CD4-positive, alpha-beta memory T cell (primary cell): ENCODE measurements around the gene MOB3B. TPM values are rescaled to one million over a fixed set of nuclear protein-coding genes. Genes with fewer than 3 reads are reported as not detected.

Source experiments
- CTCF ChIA-PET: fragments of 350-600 bp; sonication (Branson Sonifier 250); formaldehyde crosslinking; loops from one replicate; lab custom pipeline; 2021; ENCODE audit warnings: inconsistent platforms; ENCODE audit not compliant: partially characterized antibody; lab: Charles Lee
- POLR2A ChIA-PET: fragments of 350-600 bp; sonication (Branson Sonifier 250); formaldehyde crosslinking; loops from one replicate; lab custom pipeline; 2021; ENCODE audit not compliant: partially characterized antibody; lab: Charles Lee
- DNase-seq, 5 donors: peaks; one replicate each; pipeline versions ENCODE4 v3.0.0 to v3.0.0-alpha.2; 2020 to 2022; ENCODE audit warnings: mixed read lengths in 1 of 5
- H3K27ac ChIP-seq: one replicate; pipeline ENCODE4 v1.7.0; 2013; ENCODE audit warnings: low read depth, low read length
- H3K27me3 ChIP-seq: 2 replicates; pipeline ENCODE4 v1.7.0; 2013; ENCODE audit warnings: mild to moderate bottlenecking, low read length, moderate library complexity; ENCODE audit not compliant: insufficient read depth
- H3K36me3 ChIP-seq: 2 replicates; pipeline ENCODE4 v1.7.0; 2013; ENCODE audit warnings: mild to moderate bottlenecking, low read length, moderate library complexity; ENCODE audit not compliant: insufficient read depth
- H3K4me1 ChIP-seq: 2 replicates; pipeline ENCODE4 v1.7.0; 2013; ENCODE audit warnings: mild to moderate bottlenecking, low read length, moderate library complexity; ENCODE audit not compliant: insufficient read depth
- H3K4me3 ChIP-seq, 2 donors: one replicate each; pipeline ENCODE4 v1.7.0; 2013; ENCODE audit warnings: low read length in 2 of 2, mild to moderate bottlenecking in 1 of 2
- H3K9me3 ChIP-seq, 2 donors: one replicate each; pipeline ENCODE4 v1.7.0; 2013; ENCODE audit warnings: low read length in 2 of 2, control low read depth in 1 of 2; ENCODE audit not compliant: control insufficient read depth in 1 of 2
- H3K27ac Mint-ChIP-seq, 7 donors: one replicate each; pipeline ENCODE4 v1.8.0; 2020 to 2021; ENCODE audit warnings: mixed read lengths in 7 of 7, mild to moderate bottlenecking in 6 of 7, inconsistent platforms in 3 of 7, moderate library complexity in 3 of 7
- H3K27me3 Mint-ChIP-seq, 2 donors: one replicate each; pipeline ENCODE4 v1.8.0; 2020 to 2021; ENCODE audit warnings: mixed read lengths in 2 of 2
- H3K36me3 Mint-ChIP-seq, 2 donors: one replicate each; pipeline ENCODE4 v1.8.0; 2020 to 2021; ENCODE audit warnings: mixed read lengths in 2 of 2, inconsistent platforms in 1 of 2, mild to moderate bottlenecking in 1 of 2
- H3K4me1 Mint-ChIP-seq, 4 donors: one replicate each; pipeline ENCODE4 v1.8.0; 2020 to 2021; ENCODE audit warnings: mixed read lengths in 4 of 4, mild to moderate bottlenecking in 1 of 4
- H3K4me3 Mint-ChIP-seq, 8 donors: one replicate each; pipeline ENCODE4 v1.8.0; 2020 to 2021; ENCODE audit warnings: mixed read lengths in 8 of 8, mild to moderate bottlenecking in 7 of 8, moderate library complexity in 6 of 8, inconsistent platforms in 3 of 8
- H3K9me3 Mint-ChIP-seq, 8 donors: one replicate each; pipeline ENCODE4 v1.8.0; 2020 to 2021; ENCODE audit warnings: mixed read lengths in 8 of 8, mild to moderate bottlenecking in 5 of 8, inconsistent platforms in 3 of 8, moderate library complexity in 1 of 8
- intact Hi-C: fragments of 100-400 bp; cut with micrococcal nuclease; formaldehyde crosslinking; loops from one replicate; pipeline ENCODE4 v1.15.1; 2023
- polyA plus RNA-seq, 2 donors: library from polyadenylated mRNA; unstranded; fragments of 300-500 nt; fragmentation: Illumina TruSeq; gene quantifications; one replicate each; pipeline ENCODE4 v1.2.3, GENCODE V29; 2021
- total RNA-seq, 2 experiments: library from RNA; stranded (reverse); gene quantifications; one replicate each; pipeline ENCODE4 v1.2.3, GENCODE V29; 2021

The MOB3B gene
- total and polyA plus RNA-seq, 4 experiments from 2014 or later: 0.05 to 0.64 (median 0.34) TPM

DNA sequence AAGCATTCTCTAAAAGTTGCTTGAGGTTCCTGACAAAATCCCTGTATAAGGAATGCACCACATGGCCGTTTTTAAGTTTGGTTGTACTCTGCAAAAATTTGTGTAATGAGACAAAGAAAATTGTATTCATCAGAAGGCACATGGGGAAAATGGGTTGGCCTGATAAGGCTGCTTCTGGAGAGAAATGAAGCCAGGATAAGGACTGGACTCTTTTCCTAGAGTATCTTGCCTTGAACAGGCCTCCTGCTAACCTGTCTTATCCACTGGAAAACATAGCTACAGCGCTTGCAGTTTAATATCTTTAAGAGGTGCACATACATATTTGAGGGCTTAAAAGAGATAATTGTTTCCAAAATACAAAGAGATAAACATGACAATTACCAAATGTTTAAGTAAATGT is 46.9 kb downstream of the MOB3B start:
- intact Hi-C loops: no loop called here
- peaks cover 3 to 9% of the 10 kb centered on the region in 2 donors for H3K36me3 Mint-ChIP-seq
- no peaks in the 10 kb centered on the region for H3K9me3 ChIP-seq
- no peak overlapping the region for H3K27ac Mint-ChIP-seq
- H3K27ac ChIP-seq: no peak overlapping the region
- CTCF ChIA-PET: no interaction called here
- H3K4me3 ChIP-seq: no peak overlapping the region
- no peaks in the 10 kb centered on the region for H3K36me3 ChIP-seq
- H3K27me3 Mint-ChIP-seq: no peaks in the 10 kb centered on the region
- H3K27me3 ChIP-seq: no peaks in the 10 kb centered on the region
- DNase-seq: no peak
- H3K4me1 ChIP-seq: peaks cover 3% of the 10 kb centered on the region
- H3K9me3 Mint-ChIP-seq: peaks cover 2 to 21% (median 15%) of the 10 kb centered on the region in 8 donors
- no peak overlapping the region for H3K4me3 Mint-ChIP-seq
- H3K4me1 Mint-ChIP-seq: peaks cover 8 to 22% (median 14%) of the 10 kb centered on the region in 4 donors
- POLR2A ChIA-PET: no interaction called here

DNA sequence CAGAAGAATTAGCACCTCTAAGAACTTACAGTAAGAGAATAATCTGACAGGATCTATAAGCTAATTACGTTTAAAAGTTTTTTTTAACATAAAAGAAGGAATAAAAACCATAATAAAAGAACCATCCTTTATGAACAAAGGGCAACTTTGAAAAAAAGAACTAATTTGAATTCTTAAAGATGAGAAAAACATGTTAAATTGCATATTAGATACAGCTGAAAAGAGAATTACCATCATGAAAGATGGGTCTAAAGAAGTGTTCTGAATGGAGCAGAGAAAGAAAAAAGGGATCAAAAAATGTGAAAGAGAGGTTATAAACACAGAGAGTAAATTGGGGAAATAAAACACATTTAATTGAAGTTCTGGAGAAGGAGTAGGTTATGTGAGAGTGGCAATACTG is 51.3 kb downstream of the MOB3B start:
- CTCF ChIA-PET: no interaction called here
- Mint-ChIP-seq H3K4me3 (no peak overlapping the region), H3K4me1 (no peaks in the 10 kb centered on the region), H3K27me3 (no peaks in the 10 kb centered on the region), H3K36me3 (peaks cover 3 to 24% of the 10 kb centered on the region in 2 donors), H3K27ac (no peak overlapping the region), H3K9me3 (peaks cover 2 to 23% (median 16%) of the 10 kb centered on the region in 8 donors)
- Histone ChIP-seq H3K4me3 (no peak overlapping the region), H3K27me3 (no peaks in the 10 kb centered on the region), H3K9me3 (no peaks in the 10 kb centered on the region), H3K4me1 (no peaks in the 10 kb centered on the region), H3K36me3 (no peaks in the 10 kb centered on the region), H3K27ac (no peak overlapping the region)
- no peak for DNase-seq
- POLR2A ChIA-PET: no interaction called here
- intact Hi-C loops: no loop called here

DNA sequence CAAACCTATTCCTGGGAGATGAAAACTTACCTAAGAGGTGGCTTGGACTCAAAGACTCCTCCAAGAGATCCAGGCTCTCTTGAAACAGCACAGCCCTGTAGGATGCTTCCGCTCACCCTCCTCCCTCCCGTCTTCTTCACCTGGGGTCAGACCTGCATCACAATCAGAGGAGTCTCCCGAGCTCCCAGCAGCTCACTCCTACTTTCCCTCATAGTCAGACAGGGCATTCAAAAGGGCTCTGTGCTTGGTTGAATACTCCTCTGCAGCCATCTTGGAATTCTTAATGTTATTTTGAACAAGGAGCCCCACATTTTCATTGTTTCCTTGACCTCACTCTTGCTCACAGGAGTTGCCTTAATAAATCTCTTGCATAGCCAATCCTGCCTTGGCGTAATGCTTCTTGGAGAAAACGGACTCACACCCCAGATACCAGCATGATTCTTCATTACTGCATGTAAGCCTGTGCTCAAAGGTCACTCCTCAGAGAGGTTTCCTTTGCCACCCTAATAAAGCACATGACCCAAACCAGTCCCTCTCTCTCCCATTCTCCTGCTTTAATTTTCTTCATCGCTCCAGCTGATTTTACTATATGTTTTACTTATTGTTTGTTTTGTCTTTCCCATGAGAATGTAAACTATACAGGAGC is 52.6 kb downstream of the MOB3B start:
- Histone ChIP-seq H3K4me3 (no peak overlapping the region), H3K27me3 (no peaks in the 10 kb centered on the region), H3K4me1 (no peaks in the 10 kb centered on the region), H3K9me3 (no peaks in the 10 kb centered on the region), H3K27ac (no peak overlapping the region), H3K36me3 (no peaks in the 10 kb centered on the region)
- H3K27me3 Mint-ChIP-seq: no peaks in the 10 kb centered on the region
- peaks cover 2 to 23% (median 16%) of the 10 kb centered on the region in 8 donors for H3K9me3 Mint-ChIP-seq
- POLR2A ChIA-PET: no interaction called here
- peaks cover 2 to 24% of the 10 kb centered on the region in 2 donors for H3K36me3 Mint-ChIP-seq
- no peak for DNase-seq
- intact Hi-C loops: no loop called here
- CTCF ChIA-PET: no interaction called here
- H3K4me3 Mint-ChIP-seq: no peak overlapping the region
- H3K4me1 Mint-ChIP-seq: no peaks in the 10 kb centered on the region
- H3K27ac Mint-ChIP-seq: no peak overlapping the region

DNA sequence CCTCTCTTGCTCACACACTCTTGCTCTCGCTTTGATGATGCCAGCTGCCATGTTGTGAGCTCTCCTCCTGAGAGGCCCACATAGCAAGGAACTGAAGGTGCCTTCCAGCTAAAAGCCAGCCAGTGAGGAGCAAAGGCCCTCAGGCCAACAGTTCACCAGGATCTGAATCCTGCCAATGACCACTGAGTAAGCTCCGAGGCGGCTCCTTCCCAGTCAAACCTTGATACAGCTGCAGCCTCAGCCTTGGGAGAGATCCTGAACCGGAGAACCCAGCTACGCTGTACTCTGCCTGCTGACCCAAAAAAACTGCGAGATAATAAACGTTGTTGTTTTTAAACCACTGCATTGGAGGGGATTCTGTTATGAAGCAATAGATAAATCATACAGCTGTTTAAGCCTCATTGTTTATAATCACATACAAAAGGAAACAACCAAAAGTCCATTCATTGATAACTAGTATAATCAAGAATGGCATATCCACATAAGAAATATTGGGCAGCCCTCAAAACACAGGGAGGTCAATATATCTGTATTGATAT is 54.5 kb downstream of the MOB3B start:
- Histone ChIP-seq H3K9me3 (no peaks in the 10 kb centered on the region), H3K27ac (no peak overlapping the region), H3K36me3 (no peaks in the 10 kb centered on the region), H3K4me3 (no peak overlapping the region), H3K4me1 (no peaks in the 10 kb centered on the region), H3K27me3 (no peaks in the 10 kb centered on the region)
- POLR2A ChIA-PET: no interaction called here
- Mint-ChIP-seq H3K4me1 (no peaks in the 10 kb centered on the region), H3K9me3 (peaks cover 0 to 23% (median 16%) of the 10 kb centered on the region in 8 donors), H3K27me3 (no peaks in the 10 kb centered on the region), H3K4me3 (no peak overlapping the region), H3K36me3 (peaks cover 2 to 33% of the 10 kb centered on the region in 2 donors), H3K27ac (no peak overlapping the region)
- intact Hi-C loops: no loop called here
- CTCF ChIA-PET: interaction anchor here (1.6 kb wide), 1 partner anchor 13 kb away, joined by 3 read pairs; no protein-coding TSS in a partner anchor
- no peak for DNase-seq

- no peaks in the 10 kb centered on the region for H3K4me1 Mint-ChIP-seq
- DNase-seq: no peak
- ChIA-PET POLR2A (no interaction called here), CTCF (interaction anchor here (0.5 to 1.6 kb wide), 2 partner anchors 12 to 109 kb away, joined by 3 to 4 read pairs; no protein-coding TSS in a partner anchor)
- no peak overlapping the region for H3K4me3 Mint-ChIP-seq
- H3K4me1 ChIP-seq: no peaks in the 10 kb centered on the region
- H3K27me3 Mint-ChIP-seq: no peaks in the 10 kb centered on the region
- no peaks in the 10 kb centered on the region for H3K27me3 ChIP-seq
- no peaks in the 10 kb centered on the region for H3K36me3 ChIP-seq
- no peaks in the 10 kb centered on the region for H3K9me3 ChIP-seq
- intact Hi-C loops: no loop called here
- H3K27ac ChIP-seq: no peak overlapping the region
- H3K9me3 Mint-ChIP-seq: peaks cover 0 to 18% (median 14%) of the 10 kb centered on the region in 8 donors
- H3K27ac Mint-ChIP-seq: no peak overlapping the region
- no peak overlapping the region for H3K4me3 ChIP-seq
- peaks cover 2 to 33% of the 10 kb centered on the region in 2 donors for H3K36me3 Mint-ChIP-seq
Measured at GRCh38 chr9:27474305-27474704, 55.3 kb downstream of the MOB3B start.

DNA sequence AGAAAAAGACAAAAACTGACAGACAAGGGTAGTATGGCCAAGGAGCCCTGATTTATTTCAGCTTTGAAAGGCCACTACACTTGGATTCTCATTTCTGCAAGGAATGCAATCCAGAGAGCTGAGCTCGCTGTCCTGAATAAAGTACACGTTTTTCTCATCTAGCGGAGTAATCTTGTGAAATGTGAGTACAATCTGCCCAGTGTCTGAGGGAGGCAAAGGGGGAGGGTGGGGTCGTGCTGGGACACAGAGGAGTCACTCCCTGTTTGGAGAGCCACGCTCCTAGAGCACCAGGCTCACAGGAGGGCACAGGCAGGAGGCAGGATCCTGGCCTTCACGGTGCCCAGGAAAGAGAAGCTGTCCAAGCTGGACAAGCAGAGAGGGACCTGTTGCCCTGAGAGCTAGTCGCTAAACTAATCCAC is 56.5 kb downstream of the MOB3B start:
- Mint-ChIP-seq H3K27ac (no peak overlapping the region), H3K36me3 (peaks cover 0 to 26% of the 10 kb centered on the region in 2 donors), H3K4me1 (no peaks in the 10 kb centered on the region), H3K27me3 (no peaks in the 10 kb centered on the region), H3K9me3 (peaks cover 0 to 7% (median 3%) of the 10 kb centered on the region in 8 donors), H3K4me3 (no peak overlapping the region)
- Histone ChIP-seq H3K4me3 (no peak overlapping the region), H3K4me1 (no peaks in the 10 kb centered on the region), H3K9me3 (no peaks in the 10 kb centered on the region), H3K27me3 (no peaks in the 10 kb centered on the region), H3K36me3 (no peaks in the 10 kb centered on the region), H3K27ac (no peak overlapping the region)
- no peak for DNase-seq
- POLR2A ChIA-PET: no interaction called here
- intact Hi-C loops: no loop called here
- CTCF ChIA-PET: interaction anchor here (0.9 kb wide), 1 partner anchor 12 kb away, joined by 5 read pairs; no protein-coding TSS in a partner anchor

DNA sequence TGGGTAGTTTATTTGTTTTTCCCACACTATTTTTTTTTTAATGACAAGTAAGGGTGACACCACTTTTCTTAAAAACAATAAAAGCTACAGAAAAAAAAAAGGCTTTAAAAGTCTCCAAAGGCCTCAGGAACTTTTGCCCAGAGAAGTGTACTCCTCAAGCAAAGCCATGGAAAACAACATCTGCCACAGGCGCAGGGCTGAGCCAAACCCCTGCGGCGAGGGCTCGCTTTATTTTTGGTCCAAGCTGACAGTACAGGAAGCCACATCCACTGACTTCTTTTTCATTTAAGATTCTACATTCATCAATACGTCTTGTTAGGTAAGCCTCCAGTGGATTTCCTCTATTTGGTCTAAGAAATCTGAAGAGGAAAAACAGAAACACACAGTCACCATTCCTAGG is 57.4 kb downstream of the MOB3B start:
- peaks cover 0 to 18% of the 10 kb centered on the region in 2 donors for H3K36me3 Mint-ChIP-seq
- no peak overlapping the region for H3K27ac ChIP-seq
- POLR2A ChIA-PET: no interaction called here
- DNase-seq: no peak
- no peak overlapping the region for H3K4me3 Mint-ChIP-seq
- H3K4me1 Mint-ChIP-seq: no peaks in the 10 kb centered on the region
- no peak overlapping the region for H3K4me3 ChIP-seq
- H3K9me3 Mint-ChIP-seq: peaks cover 0 to 2% (median 0%) of the 10 kb centered on the region in 8 donors
- H3K27me3 Mint-ChIP-seq: no peaks in the 10 kb centered on the region
- intact Hi-C loops: no loop called here
- CTCF ChIA-PET: interaction anchor here (0.9 kb wide), 1 partner anchor 13 kb away, joined by 5 read pairs; no protein-coding TSS in a partner anchor
- H3K36me3 ChIP-seq: no peaks in the 10 kb centered on the region
- no peak overlapping the region for H3K27ac Mint-ChIP-seq
- H3K9me3 ChIP-seq: no peaks in the 10 kb centered on the region
- no peaks in the 10 kb centered on the region for H3K4me1 ChIP-seq
- no peaks in the 10 kb centered on the region for H3K27me3 ChIP-seq
